ENCODE measurements around the gene GRM5.

- no peak for TF ChIP-seq POLR2AphosphoS5 (IDR thresholded peaks at IDR 0.05)
- TF ChIP-seq, protein P1, sequence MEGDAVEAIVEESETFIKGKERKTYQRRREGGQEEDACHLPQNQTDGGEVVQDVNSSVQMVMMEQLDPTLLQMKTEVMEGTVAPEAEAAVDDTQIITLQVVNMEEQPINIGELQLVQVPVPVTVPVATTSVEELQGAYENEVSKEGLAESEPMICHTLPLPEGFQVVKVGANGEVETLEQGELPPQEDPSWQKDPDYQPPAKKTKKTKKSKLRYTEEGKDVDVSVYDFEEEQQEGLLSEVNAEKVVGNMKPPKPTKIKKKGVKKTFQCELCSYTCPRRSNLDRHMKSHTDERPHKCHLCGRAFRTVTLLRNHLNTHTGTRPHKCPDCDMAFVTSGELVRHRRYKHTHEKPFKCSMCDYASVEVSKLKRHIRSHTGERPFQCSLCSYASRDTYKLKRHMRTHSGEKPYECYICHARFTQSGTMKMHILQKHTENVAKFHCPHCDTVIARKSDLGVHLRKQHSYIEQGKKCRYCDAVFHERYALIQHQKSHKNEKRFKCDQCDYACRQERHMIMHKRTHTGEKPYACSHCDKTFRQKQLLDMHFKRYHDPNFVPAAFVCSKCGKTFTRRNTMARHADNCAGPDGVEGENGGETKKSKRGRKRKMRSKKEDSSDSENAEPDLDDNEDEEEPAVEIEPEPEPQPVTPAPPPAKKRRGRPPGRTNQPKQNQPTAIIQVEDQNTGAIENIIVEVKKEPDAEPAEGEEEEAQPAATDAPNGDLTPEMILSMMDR (IDR thresholded peaks at IDR 0.05) = no peak
These were observed 496.4 kb downstream of the GRM5 start for GRCh38 chr11:88569342-88569741.

All from transverse colon (tissue), 4 donors.